ENCODE measurements around the gene PPP6R1.

DNA sequence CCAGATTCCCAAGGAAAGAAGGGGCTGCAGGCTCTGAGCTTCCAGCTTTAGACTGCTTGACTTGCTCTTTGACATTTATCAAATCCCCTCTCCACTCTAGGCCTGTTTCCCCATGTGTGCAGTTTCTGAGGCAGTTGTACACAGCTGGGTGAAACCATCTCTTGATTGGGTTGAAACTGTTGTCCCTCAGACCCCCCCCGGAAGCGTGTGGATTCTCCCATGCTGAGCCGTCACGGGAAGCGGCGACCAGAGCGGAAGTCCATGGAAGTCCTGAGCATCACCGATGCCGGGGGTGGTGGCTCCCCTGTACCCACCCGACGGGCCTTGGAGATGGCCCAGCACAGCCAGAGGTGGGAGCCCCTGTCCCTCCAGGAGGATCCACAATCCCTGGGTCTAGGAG lies 44.7 kb upstream of the PPP6R1 start:
- TF ChIP-seq, protein P1, sequence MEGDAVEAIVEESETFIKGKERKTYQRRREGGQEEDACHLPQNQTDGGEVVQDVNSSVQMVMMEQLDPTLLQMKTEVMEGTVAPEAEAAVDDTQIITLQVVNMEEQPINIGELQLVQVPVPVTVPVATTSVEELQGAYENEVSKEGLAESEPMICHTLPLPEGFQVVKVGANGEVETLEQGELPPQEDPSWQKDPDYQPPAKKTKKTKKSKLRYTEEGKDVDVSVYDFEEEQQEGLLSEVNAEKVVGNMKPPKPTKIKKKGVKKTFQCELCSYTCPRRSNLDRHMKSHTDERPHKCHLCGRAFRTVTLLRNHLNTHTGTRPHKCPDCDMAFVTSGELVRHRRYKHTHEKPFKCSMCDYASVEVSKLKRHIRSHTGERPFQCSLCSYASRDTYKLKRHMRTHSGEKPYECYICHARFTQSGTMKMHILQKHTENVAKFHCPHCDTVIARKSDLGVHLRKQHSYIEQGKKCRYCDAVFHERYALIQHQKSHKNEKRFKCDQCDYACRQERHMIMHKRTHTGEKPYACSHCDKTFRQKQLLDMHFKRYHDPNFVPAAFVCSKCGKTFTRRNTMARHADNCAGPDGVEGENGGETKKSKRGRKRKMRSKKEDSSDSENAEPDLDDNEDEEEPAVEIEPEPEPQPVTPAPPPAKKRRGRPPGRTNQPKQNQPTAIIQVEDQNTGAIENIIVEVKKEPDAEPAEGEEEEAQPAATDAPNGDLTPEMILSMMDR (IDR thresholded peaks at IDR 0.05 in 8 of 11, conservative IDR thresholded peaks at IDR 0.05 in 3 of 11): no peak
- TF ChIP-seq POLR2A (IDR thresholded peaks at IDR 0.05) (no peak), POLR2AphosphoS5 (IDR thresholded peaks at IDR 0.05) (no peak)

Data from spleen (tissue), 7 donors.